ENCODE data around the gene DPY19L3. TPM values are rescaled to one million over a fixed set of nuclear protein-coding genes. Genes with fewer than 3 reads are reported as not detected.

Gene DPY19L3
- total and polyA plus RNA-seq, 2 of the 4 experiments (the other 2 are of a cell fraction), result 29.6 to 36.5 TPM

- Histone ChIP-seq H4K20me1 (ENCODE audit: insufficient read depth, low read length) (no peaks in the 10 kb centered on the region), H4K91ac (ENCODE audit: insufficient read depth, low read depth, low read length) (no peak overlapping the region), H3K14ac (replicated peaks; ENCODE audit: low read depth, low read length) (no peak overlapping the region), H3K23ac (ENCODE audit: low read depth, low read length) (no peak overlapping the region), H3K9me3 (ENCODE audit: control insufficient read depth, insufficient read depth, low read length) (no peaks in the 10 kb centered on the region), H2AK9ac (replicated peaks; ENCODE audit: low read depth, low read length, poor library complexity) (no peak overlapping the region), H3K18ac (ENCODE audit: low read depth, low read length) (no peak overlapping the region), H3K9me1 (ENCODE audit: insufficient read depth, low read length) (peaks cover 4% of the 10 kb centered on the region), H3K27ac (ENCODE audit: insufficient read depth, low read length) (no peak overlapping the region), H2BK15ac (ENCODE audit: low read depth, low read length) (no peak overlapping the region), H2BK5ac (ENCODE audit: low read depth, low read length, poor library complexity, severe bottlenecking) (no peak overlapping the region), H3K4ac (ENCODE audit: low read depth, low read length) (no peak overlapping the region), H3K27me3 (ENCODE audit: control insufficient read depth, insufficient read depth, low read length) (no peaks in the 10 kb centered on the region), H2AK5ac (ENCODE audit: low read depth, low read length) (no peak overlapping the region), H4K5ac (ENCODE audit: low read depth, low read length) (no peak overlapping the region), H4K8ac (ENCODE audit: low read depth in 2 of 2, low read length in 2 of 2) (no peak overlapping the region), H3K4me2 (ENCODE audit: low read depth, low read length) (no peak overlapping the region), H3K9ac (ENCODE audit: low read depth, low read length) (no peak overlapping the region), H3K56ac (ENCODE audit: extremely low read depth, insufficient read depth, low read length) (no peak overlapping the region), H3K4me3 (ENCODE audit: insufficient read depth, low read depth, low read length) (no peak overlapping the region), H2BK20ac (ENCODE audit: low read depth, low read length) (no peak overlapping the region), H3K79me1 (ENCODE audit: low read depth in 1 of 2, low read length in 2 of 2) (peaks cover 3 to 7% of the 10 kb centered on the region in 2 experiments; a peak in 2 of 4 replicates), H3K36me3 (ENCODE audit: control insufficient read depth, insufficient read depth, low read length) (peaks cover 32% of the 10 kb centered on the region), H2AFZ (replicated peaks; ENCODE audit: low read length, poor library complexity) (no peak overlapping the region), H2BK120ac (ENCODE audit: low read depth, low read length) (no peak overlapping the region), H3K4me1 (ENCODE audit: control insufficient read depth, insufficient read depth, low read length) (no peaks in the 10 kb centered on the region)
- dilution Hi-C loops (cut with HindIII; ENCODE audit: low sequenced_read_pairs, unreplicated experiment), result no loop called here
- ChIA-PET POLR2A (ENCODE audit: unreplicated experiment) (no interaction called here), CTCF (no interaction called here)
- in situ Hi-C loops (cut with MboI; ENCODE audit: low sequenced_read_pairs), result no loop called here
- no TSS peak for BruUV-seq (replicated peaks)
- WGBS, 2 experiments (ENCODE audit: extremely low coverage in 2 of 2, insufficient read length in 1 of 2), result no CpG with 5 or more reads among the region's 2 CpGs
- TF ChIP-seq, protein P1, sequence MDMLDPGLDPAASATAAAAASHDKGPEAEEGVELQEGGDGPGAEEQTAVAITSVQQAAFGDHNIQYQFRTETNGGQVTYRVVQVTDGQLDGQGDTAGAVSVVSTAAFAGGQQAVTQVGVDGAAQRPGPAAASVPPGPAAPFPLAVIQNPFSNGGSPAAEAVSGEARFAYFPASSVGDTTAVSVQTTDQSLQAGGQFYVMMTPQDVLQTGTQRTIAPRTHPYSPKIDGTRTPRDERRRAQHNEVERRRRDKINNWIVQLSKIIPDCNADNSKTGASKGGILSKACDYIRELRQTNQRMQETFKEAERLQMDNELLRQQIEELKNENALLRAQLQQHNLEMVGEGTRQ (IDR thresholded peaks at IDR 0.05; ENCODE audit: low read depth, low read length), result no peak
- TF ChIP-seq MAZ (IDR thresholded peaks at IDR 0.05; ENCODE audit: borderline replicate concordance, low read depth, low read length) (no peak), POLR2A (IDR thresholded peaks at IDR 0.05; ENCODE audit: low read depth, low read length) (no peak), MXI1 (IDR thresholded peaks at IDR 0.05; ENCODE audit: borderline replicate concordance, low read depth, low read length) (no peak), NFE2L2 (IDR thresholded peaks at IDR 0.05; ENCODE audit: low read depth, low read length) (no peak), SMC3 (IDR thresholded peaks at IDR 0.05; ENCODE audit: low read depth, low read length) (no peak), CEBPB (IDR thresholded peaks at IDR 0.05; ENCODE audit: low read depth, low read length) (no peak), RAD21 (IDR thresholded peaks at IDR 0.05; ENCODE audit: low read length) (no peak), BHLHE40 (IDR thresholded peaks at IDR 0.05; ENCODE audit: low read depth, low read length) (no peak), RCOR1 (IDR thresholded peaks at IDR 0.05; ENCODE audit: insufficient replicate concordance, low read length) (no peak), RFX5 (IDR thresholded peaks at IDR 0.05; ENCODE audit: low read depth, low read length) (no peak)
- ATAC-seq (ENCODE audit: low read depth) (no peak), DNase-seq (no peak)
- intact Hi-C loops (cut with micrococcal nuclease), result no loop called here
Measured at GRCh38 chr19:32438751-32439150, 33.2 kb downstream of the DPY19L3 start.

All from IMR-90 (cell line).